Duodenal mucosa (tissue), 2 donors: Measurements from ENCODE around the gene AURKAIP1.
"Not testable (repeated sequence)": the region's sequence is repeated elsewhere in the genome, so short reads cannot be mapped to it uniquely, and the experiment has no call there.

ENCODE experiments used
- H3K27ac ChIP-seq: one replicate; pipeline ENCODE4 v1.7.0; 2013; ENCODE audit warnings: low read depth, low read length
- H3K27me3 ChIP-seq, 2 donors: one replicate each; pipeline ENCODE4 v1.7.0; 2013; ENCODE audit warnings: low read length in 2 of 2, control low read depth in 1 of 2; ENCODE audit not compliant: insufficient read depth in 2 of 2, control insufficient read depth in 1 of 2
- H3K36me3 ChIP-seq, 2 donors: one replicate each; pipeline ENCODE4 v1.7.0; 2013; ENCODE audit warnings: low read length in 2 of 2, control low read depth in 1 of 2; ENCODE audit not compliant: insufficient read depth in 2 of 2, control insufficient read depth in 1 of 2
- H3K4me1 ChIP-seq, 2 donors: one replicate each; pipeline ENCODE4 v1.7.0; 2013; ENCODE audit warnings: low read length in 2 of 2, control low read depth in 1 of 2; ENCODE audit not compliant: insufficient read depth in 2 of 2, control insufficient read depth in 1 of 2
- H3K4me3 ChIP-seq, 2 donors: one replicate each; pipeline ENCODE4 v1.7.0; 2013; ENCODE audit warnings: low read length in 2 of 2, low read depth in 1 of 2
- H3K9ac ChIP-seq, 2 donors: one replicate each; pipeline ENCODE4 v1.7.0; 2013; ENCODE audit warnings: low read length in 2 of 2, low read depth in 1 of 2
- H3K9me3 ChIP-seq, 2 donors: one replicate each; pipeline ENCODE4 v1.7.0; 2013; ENCODE audit warnings: low read length in 2 of 2, control low read depth in 1 of 2; ENCODE audit not compliant: control insufficient read depth in 1 of 2

The AURKAIP1 gene

DNA sequence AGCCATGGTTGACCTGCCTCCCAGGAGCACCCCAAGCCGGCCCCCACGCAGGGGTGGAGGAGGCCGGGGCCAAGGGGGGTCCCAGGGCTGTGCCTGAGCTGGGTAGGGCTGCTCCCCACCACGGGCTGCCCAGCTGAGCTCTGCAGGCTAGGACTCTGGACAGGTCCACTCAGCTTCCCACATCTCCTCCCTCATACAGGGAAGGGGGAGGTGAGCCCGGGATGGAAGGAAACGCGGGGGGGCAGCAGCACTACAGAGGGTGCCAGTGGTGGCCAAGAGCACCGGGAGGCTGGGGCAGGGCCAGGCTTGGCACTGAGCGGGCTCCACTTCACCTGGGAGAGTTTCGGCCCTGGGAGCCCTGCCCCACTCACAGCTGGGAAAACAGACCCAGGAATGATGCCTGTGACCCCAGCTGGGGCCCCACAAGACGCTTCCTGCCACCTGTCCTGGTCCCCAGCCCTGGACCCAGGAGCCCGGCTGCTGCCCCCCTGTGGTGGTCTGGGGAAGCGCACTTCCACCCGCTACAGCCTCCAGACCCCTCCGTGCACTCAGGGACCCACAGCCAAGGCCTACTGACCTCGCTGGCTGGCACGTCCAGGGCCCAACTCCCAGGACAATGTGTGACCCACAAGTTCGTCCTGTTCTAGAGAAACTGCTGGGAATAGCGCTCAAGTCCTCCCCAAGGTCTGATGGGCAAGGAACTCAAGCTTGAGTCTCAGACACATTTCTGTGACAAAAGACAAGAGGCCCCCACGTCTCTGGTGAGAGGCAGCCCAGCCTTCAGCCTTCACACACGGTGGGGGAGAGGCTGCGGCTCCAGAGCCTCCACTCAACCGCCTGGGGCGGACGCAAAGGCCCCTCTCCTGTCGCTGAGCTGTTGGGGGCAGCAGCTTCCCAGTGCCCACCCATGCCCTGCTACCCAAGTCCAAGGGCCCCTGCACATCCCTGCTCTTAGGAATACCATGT, 3.0 kb downstream of the AURKAIP1 start:
- H3K36me3 ChIP-seq, result peaks cover 0 to 7% of the 10 kb centered on the region in 2 donors
- no peak overlapping the region for H3K4me3 ChIP-seq
- no peaks in the 10 kb centered on the region for H3K27me3 ChIP-seq
- H3K4me1 ChIP-seq, result peaks cover 18 to 33% of the 10 kb centered on the region in 2 donors
- H3K9me3 ChIP-seq, result peaks cover 0 to 2% of the 10 kb centered on the region in 2 donors
- no peak overlapping the region for H3K27ac ChIP-seq
- H3K9ac ChIP-seq, result no peak overlapping the region

DNA sequence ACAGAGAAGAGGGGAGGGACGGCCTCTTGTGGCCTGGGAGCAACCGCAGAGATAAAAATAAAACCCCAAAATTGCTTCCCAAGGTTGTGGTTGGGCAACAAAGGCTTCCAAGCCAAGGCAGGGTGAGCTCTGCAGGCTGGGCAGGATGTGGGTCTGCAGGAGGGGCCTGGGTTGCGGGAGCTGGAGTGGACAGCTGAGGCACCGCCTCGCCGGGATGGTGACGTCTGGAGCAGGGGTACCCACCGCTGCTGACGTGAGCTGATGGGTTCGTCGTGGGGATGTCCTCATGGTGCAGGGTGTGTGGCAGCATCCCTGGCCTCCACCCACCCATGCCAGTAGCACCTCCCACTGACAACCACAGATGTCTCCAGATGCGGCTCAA, 3.7 kb downstream of the AURKAIP1 start:
- Histone ChIP-seq H3K36me3 (peaks cover 0 to 7% of the 10 kb centered on the region in 2 donors), H3K4me1 (peaks cover 18 to 33% of the 10 kb centered on the region in 2 donors), H3K9me3 (peaks cover 0 to 8% of the 10 kb centered on the region in 2 donors), H3K27me3 (no peaks in the 10 kb centered on the region), H3K4me3 (no peak overlapping the region), H3K27ac (no peak overlapping the region), H3K9ac (no peak overlapping the region)

DNA sequence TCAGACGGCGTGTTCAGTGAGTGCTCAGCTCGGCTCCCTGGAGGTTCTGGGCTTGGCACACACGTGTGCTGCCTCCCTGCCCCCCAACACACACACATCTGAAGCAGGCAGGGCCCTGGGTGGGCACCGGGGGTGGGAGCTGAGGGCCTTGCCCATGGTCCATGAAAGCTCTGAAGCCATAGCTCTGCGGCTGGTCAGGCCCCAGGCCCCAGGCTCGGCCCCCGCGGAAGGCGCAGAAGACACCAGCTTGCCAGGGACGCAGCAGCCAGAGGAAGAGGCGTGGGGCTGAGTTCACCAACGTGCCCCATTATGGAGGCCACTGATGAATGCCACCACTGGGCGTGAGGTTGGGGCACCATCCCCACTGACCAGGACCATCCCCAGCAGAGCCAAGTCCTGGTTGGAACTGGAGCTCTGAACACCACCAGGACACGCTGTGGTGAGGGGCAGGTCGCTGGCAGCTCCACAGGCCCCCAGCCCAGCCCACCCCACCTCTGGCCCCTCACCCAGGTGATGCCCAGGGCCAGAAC, 4.2 kb downstream of the AURKAIP1 start:
- Histone ChIP-seq H3K27me3 (no peaks in the 10 kb centered on the region), H3K27ac (no peak overlapping the region), H3K9ac (no peak overlapping the region), H3K4me3 (no peak overlapping the region), H3K4me1 (peaks cover 18 to 28% of the 10 kb centered on the region in 2 donors), H3K9me3 (peaks cover 0 to 9% of the 10 kb centered on the region in 2 donors), H3K36me3 (peaks cover 0 to 7% of the 10 kb centered on the region in 2 donors)

DNA sequence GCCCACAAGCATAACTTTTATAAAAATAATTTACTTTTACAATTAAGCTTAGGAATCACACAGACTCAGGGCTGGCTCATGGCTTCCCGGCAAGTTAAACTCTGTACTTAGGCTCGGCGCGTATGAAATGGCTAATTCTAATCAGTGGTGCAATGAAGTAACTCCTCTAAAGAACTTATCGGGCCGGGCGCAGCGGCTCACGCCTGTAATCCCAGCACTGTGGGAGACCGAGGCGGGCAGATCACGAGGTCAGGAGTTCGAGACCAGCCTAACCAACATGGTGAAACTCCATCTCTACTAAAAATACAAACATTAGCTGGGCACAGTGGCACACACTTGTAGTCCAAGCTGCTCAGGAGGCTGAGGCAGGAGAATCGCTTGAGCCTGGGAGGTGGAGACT, 4.9 kb downstream of the AURKAIP1 start:
- H3K9me3 ChIP-seq, H3K27me3 ChIP-seq, H3K36me3 ChIP-seq, H3K4me3 ChIP-seq, H3K27ac ChIP-seq, H3K9ac ChIP-seq: not testable (repeated sequence)
- H3K4me1 ChIP-seq, result peaks cover 18 to 28% of the 10 kb centered on the region in 2 donors

DNA sequence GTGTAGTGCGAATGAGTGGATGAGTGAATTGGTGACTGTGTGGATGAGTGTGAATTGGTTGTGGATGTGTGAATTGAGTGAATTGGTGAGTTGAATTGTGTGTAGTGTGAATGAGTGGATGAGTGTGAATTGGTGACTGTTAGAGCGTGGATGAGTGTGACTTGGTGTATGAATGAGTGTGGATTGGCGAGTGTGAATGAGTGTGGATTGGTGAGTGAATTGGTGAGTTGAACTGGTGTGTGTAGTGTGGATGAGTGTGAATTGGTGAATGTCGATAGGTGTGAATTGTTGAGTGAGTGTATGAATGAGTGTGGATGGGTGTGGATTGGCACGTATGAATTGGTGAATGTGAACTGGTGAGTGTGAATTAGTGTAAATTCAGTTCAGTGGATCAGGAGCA, 7.7 kb downstream of the AURKAIP1 start:
- Histone ChIP-seq H3K9ac (no peak overlapping the region), H3K27me3 (no peaks in the 10 kb centered on the region), H3K4me1 (peaks cover 8 to 11% of the 10 kb centered on the region in 2 donors), H3K9me3 (peaks cover 0 to 9% of the 10 kb centered on the region in 2 donors), H3K27ac (no peak overlapping the region), H3K36me3 (no peaks in the 10 kb centered on the region), H3K4me3 (no peak overlapping the region)

DNA sequence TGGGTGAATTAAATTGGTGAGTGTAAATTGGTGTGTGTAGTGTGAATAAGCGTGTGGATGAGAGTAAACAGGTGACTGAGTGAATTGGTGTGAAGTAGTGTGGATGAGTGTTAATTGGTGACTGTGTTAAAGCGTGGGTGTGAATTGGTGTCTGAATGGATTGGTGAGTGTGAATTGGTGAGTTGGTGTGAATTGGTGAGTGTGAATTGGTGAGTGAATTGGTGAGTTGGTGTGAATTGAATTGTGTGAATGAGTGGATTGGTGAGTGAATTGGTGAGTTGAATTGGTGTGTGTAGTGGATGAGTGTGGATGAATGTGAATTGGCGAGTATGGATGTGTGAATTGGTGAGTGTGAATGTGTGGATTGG, 8.3 kb downstream of the AURKAIP1 start:
- Histone ChIP-seq H3K27ac (no peak overlapping the region), H3K9ac (no peak overlapping the region), H3K27me3 (no peaks in the 10 kb centered on the region), H3K36me3 (no peaks in the 10 kb centered on the region), H3K4me3 (no peak overlapping the region), H3K9me3 (peaks cover 0 to 9% of the 10 kb centered on the region in 2 donors), H3K4me1 (peaks cover 3 to 5% of the 10 kb centered on the region in 2 donors)

DNA sequence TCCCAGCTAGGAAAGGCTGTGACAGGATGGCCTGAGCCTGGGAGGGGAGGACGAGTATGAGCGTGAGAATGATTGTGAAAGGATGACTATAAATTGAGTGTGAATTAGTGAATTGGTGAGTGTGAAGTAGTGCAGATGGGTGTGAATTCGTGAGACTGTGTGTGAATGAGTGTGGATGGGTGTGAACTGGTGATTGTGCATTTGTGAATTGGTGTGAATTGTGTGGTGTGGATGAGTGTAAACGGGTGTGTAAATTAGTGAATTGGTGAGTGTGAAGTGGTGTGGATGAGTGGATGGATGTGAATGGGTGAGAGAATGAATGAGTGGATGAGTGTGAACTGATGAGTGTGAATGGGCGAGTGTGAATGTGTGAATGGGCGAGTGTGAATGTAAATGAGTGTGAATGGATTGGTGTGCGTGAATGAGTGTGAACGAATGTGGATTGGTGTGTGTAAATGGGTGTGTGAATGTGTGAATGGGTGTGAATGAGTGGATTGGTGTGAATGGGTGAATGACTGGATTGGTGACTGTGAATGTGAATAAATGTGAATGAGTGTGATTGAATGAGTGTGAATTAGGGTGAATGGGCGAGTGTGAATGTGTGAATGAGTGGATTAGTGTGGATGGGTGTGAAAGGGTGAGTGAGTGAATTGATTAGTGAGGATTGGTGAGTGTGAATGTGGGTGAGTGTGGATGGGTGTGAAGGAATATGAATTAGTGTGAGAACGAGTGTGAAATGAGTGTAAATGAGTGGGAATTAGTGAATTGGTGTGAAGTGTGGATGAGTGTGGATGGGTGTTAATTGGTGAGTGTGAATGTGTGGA, 8.9 kb downstream of the AURKAIP1 start:
- H3K4me3 ChIP-seq, result no peak overlapping the region
- H3K36me3 ChIP-seq, result no peaks in the 10 kb centered on the region
- peaks cover 0 to 9% of the 10 kb centered on the region in 2 donors for H3K9me3 ChIP-seq
- peaks cover 0 to 2% of the 10 kb centered on the region in 2 donors for H3K4me1 ChIP-seq
- H3K27ac ChIP-seq, result no peak overlapping the region
- no peak overlapping the region for H3K9ac ChIP-seq
- H3K27me3 ChIP-seq, result peaks cover 0 to 1% of the 10 kb centered on the region in 2 donors

DNA sequence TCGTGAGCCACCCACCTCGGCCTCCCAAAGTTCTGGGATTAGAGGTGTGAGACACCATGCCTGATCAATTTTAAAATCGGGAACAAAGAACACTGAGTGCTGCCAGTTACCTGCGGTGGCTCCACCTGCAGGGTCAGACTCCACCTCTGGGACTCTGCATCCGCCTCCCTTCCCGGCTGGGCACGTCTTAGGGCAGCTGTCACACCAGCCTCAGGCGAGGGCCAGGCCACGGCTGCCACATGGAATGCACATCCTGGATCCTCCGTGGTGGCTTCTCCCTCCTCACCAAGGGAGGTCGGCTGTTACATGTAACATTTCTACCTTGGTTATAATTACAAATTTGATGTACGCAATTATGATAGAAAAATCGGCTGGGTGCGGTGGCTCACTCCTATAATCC, 10.7 kb downstream of the AURKAIP1 start:
- Histone ChIP-seq H3K9ac (no peak overlapping the region), H3K4me1 (peaks cover under 1 to 7% of the 10 kb centered on the region in 2 donors), H3K36me3 (no peaks in the 10 kb centered on the region), H3K9me3 (peaks cover 0 to 9% of the 10 kb centered on the region in 2 donors), H3K27ac (no peak overlapping the region), H3K4me3 (no peak overlapping the region), H3K27me3 (peaks cover 0 to 6% of the 10 kb centered on the region in 2 donors)

DNA sequence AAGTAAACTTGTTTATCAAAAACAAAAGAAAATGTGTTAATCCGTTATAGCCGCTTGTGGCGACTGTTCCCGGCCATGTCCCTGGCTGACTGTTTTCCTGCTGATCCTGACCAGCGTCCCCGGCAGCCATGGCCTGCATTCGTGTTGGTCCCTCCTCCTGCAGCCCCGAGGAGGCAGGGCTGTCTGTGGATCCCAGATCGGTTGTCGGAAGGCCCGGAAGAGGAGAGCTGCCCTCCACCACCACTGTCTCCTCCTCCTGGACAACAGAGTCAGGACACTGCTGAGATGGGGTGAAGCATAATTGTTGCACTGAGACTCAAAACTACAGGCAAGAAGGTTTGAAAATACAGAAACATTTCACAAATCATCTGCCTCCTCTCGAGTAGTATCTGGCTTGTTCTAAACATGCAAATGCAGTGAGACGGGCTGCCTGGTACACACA, 13.0 kb downstream of the AURKAIP1 start:
- Histone ChIP-seq H3K36me3 (no peaks in the 10 kb centered on the region), H3K27me3 (peaks cover 15 to 19% of the 10 kb centered on the region in 2 donors), H3K27ac (no peak overlapping the region), H3K4me3 (no peak overlapping the region), H3K9ac (no peak overlapping the region), H3K9me3 (peaks cover 0 to 7% of the 10 kb centered on the region in 2 donors), H3K4me1 (peaks cover 8 to 15% of the 10 kb centered on the region in 2 donors)
